ENCODE data around the gene ASIC1.
"Not testable (repeated sequence)": the region's sequence is repeated elsewhere in the genome, so short reads cannot be mapped to it uniquely, and the experiment has no call there.

Gene ASIC1

GRCh38 chr12:50024805-50025186 is 32.6 kb upstream of the ASIC1 start:
- Mint-ChIP-seq H3K9me3 (no peaks in the 10 kb centered on the region), H3K4me3 (peak overlapping the region; percentile 100), H3K27ac (peak overlapping the region; percentile 99), H3K36me3 (ENCODE audit: low read depth) (peaks cover 10% of the 10 kb centered on the region), H3K4me1 (peaks cover 49% of the 10 kb centered on the region), H3K27me3 (ENCODE audit: low read depth, poor library complexity) (peaks cover 4% of the 10 kb centered on the region)
- no peak for DNase-seq
- TF ChIP-seq, protein P1, sequence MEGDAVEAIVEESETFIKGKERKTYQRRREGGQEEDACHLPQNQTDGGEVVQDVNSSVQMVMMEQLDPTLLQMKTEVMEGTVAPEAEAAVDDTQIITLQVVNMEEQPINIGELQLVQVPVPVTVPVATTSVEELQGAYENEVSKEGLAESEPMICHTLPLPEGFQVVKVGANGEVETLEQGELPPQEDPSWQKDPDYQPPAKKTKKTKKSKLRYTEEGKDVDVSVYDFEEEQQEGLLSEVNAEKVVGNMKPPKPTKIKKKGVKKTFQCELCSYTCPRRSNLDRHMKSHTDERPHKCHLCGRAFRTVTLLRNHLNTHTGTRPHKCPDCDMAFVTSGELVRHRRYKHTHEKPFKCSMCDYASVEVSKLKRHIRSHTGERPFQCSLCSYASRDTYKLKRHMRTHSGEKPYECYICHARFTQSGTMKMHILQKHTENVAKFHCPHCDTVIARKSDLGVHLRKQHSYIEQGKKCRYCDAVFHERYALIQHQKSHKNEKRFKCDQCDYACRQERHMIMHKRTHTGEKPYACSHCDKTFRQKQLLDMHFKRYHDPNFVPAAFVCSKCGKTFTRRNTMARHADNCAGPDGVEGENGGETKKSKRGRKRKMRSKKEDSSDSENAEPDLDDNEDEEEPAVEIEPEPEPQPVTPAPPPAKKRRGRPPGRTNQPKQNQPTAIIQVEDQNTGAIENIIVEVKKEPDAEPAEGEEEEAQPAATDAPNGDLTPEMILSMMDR (IDR thresholded peaks at IDR 0.05), result no peak

GRCh38 chr12:50025187-50026059 is 32.0 kb upstream of the ASIC1 start, which contains the start of gene RACGAP1:
Gene RACGAP1, minus strand, starts transcription at chr12:50025494. Its CDS starts 8,779 bp downstream, at chr12:50016715.
- TF ChIP-seq, protein P1 (IDR thresholded peaks at IDR 0.05), result no peak
- H3K9me3 Mint-ChIP-seq, result no peaks in the 10 kb centered on the region
- peak; percentile 91 for DNase-seq
- H3K27me3 Mint-ChIP-seq (ENCODE audit: low read depth, poor library complexity), result peaks cover 6% of the 10 kb centered on the region
- peaks cover 10% of the 10 kb centered on the region for H3K36me3 Mint-ChIP-seq (ENCODE audit: low read depth)
- H3K27ac Mint-ChIP-seq, result peak within 1 kb of the TSS; percentile 99
- peaks cover 49% of the 10 kb centered on the region for H3K4me1 Mint-ChIP-seq
- H3K4me3 Mint-ChIP-seq, result peak within 1 kb of the TSS; percentile 100

DNA sequence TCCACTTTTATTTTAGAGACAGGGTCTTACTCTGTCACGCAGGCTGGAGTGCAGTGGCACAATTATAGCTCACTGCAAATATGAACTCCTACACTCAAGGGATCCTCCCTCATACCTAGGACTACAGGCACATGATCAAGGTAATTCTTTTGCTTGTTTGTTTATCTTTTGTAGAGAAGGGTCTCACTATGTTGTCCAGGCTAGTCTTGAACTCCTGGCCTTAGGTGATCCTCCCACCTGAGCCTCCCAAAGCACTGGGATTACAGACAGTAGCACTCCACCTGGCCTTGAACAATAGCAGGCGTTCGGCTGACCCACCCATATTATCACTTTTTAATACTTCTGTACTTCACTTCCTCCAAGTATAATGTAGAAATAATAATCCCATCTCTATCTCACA is 30.7 kb upstream of the ASIC1 start:
- peaks cover 39% of the 10 kb centered on the region for H3K4me1 Mint-ChIP-seq
- peaks cover 8% of the 10 kb centered on the region for H3K27me3 Mint-ChIP-seq (ENCODE audit: low read depth, poor library complexity)
- no peaks in the 10 kb centered on the region for H3K9me3 Mint-ChIP-seq
- H3K27ac Mint-ChIP-seq, result no peak overlapping the region
- TF ChIP-seq, protein P1 (IDR thresholded peaks at IDR 0.05), result no peak
- H3K36me3 Mint-ChIP-seq (ENCODE audit: low read depth), result peaks cover 10% of the 10 kb centered on the region
- no peak overlapping the region for H3K4me3 Mint-ChIP-seq
- no peak for DNase-seq

DNA sequence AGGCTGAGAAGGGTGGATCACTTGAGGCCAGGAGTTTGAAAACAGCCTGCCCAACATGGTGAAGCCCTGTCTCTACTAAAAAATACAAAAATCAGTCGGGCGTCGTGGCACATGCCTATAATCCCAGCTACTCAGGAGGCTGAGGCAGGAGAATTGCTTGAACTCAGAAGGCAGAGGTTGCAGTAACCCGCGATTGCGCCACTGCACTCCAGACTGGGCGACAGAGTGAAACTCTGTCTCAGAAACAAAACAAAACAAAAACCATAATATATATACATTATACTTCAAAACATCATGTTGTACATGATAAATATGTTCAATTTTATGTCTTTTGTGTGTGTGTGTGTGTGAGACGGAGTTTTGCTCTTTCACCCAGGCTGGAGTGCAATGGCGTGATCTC is 26.9 kb upstream of the ASIC1 start:
- not testable (repeated sequence) for H3K4me3 Mint-ChIP-seq; DNase-seq; H3K36me3 Mint-ChIP-seq (ENCODE audit: low read depth); H3K27ac Mint-ChIP-seq; H3K9me3 Mint-ChIP-seq
- H3K4me1 Mint-ChIP-seq, result peaks cover 20% of the 10 kb centered on the region
- peaks cover 26% of the 10 kb centered on the region for H3K27me3 Mint-ChIP-seq (ENCODE audit: low read depth, poor library complexity)

DNA sequence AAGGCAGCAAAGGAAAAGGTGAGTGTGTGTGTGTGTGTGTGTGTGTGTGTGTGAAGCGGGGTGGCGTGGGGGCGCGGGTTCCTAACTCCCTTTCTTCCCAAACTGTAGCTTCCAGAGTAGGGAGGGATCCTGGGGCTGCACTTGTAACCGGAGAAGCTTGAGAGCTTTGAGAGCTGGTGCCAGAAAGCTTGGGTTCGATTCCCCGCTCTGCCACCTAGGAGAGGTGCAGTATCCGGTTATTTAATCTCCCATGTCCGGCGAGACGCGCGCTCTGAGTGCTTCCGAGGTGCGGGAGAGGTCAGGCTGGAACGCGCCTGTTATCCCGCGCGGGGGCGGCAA is 24.9 kb upstream of the ASIC1 start:
- peaks cover 13% of the 10 kb centered on the region for H3K4me1 Mint-ChIP-seq
- TF ChIP-seq, protein P1 (IDR thresholded peaks at IDR 0.05), result no peak
- H3K4me3 Mint-ChIP-seq, result peak overlapping the region; percentile 35
- H3K27ac Mint-ChIP-seq, result no peak overlapping the region
- peaks cover 36% of the 10 kb centered on the region for H3K27me3 Mint-ChIP-seq (ENCODE audit: low read depth, poor library complexity)
- DNase-seq, result peak; percentile 21
- no peaks in the 10 kb centered on the region for H3K9me3 Mint-ChIP-seq
- no peaks in the 10 kb centered on the region for H3K36me3 Mint-ChIP-seq (ENCODE audit: low read depth)

DNA sequence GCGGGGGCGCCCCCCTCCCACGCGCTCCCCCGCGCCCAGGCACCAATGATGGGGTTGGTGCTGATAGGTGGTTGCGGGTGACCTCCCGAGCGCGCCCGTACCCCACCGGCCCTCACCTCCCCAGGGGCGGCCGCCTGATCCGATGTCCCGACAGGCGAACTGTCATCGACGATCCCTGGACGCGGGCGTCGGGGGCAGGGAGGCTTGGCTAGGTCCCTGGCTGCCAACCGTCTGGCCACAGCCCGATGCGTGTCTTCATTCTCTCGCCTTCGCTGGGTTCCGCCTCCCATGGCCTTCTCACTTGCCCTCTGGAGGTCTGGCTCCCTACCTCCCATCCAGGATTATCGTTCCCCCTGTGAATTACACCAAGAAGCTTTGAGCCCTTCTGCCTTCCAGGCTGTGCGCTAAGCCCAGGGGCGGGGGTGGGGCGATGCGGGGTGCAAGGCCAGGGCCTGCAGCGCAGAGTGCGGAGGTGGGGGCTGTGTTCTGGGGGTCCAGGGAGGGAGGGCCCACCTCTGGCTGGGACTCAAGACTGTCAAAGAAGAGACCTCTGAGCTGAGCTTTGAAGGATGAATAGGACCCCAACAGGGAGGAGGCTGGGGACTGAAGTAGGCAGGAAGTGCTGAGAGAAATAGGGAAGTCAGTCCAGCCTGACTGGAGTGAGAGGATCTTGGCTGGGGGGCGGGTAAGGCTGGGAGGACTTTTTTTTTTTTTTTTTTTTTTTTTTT is 24.4 kb upstream of the ASIC1 start:
- peak; percentile 45 for DNase-seq
- H3K27ac Mint-ChIP-seq, result no peak overlapping the region

More for the DNA sequence above, 24.4 kb upstream of the ASIC1 start:
- Mint-ChIP-seq H3K4me3 (peak overlapping the region; percentile 70), H3K36me3 (ENCODE audit: low read depth) (no peaks in the 10 kb centered on the region), H3K27me3 (ENCODE audit: low read depth, poor library complexity) (peaks cover 39% of the 10 kb centered on the region), H3K9me3 (no peaks in the 10 kb centered on the region), H3K4me1 (peaks cover 13% of the 10 kb centered on the region)
- TF ChIP-seq, protein P1 (IDR thresholded peaks at IDR 0.05), result no peak

All from nephron progenitor cell (in vitro differentiated cells).